CD4-positive, alpha-beta T cell treated with Interleukin-15 for 1 hour (primary cell): ENCODE data around the gene PROCA1.
"Not testable (repeated sequence)": the region's sequence is repeated elsewhere in the genome, so short reads cannot be mapped to it uniquely, and the experiment has no call there.

ENCODE experiments used
- DNase-seq: peaks from one replicate; pipeline ENCODE4 v3.0.0-alpha.2; 2020

PROCA1 gene

GRCh38 chr17:28724500-28725165 lies 12.9 kb upstream of the PROCA1 start:
- DNase-seq: no peak

DNA sequence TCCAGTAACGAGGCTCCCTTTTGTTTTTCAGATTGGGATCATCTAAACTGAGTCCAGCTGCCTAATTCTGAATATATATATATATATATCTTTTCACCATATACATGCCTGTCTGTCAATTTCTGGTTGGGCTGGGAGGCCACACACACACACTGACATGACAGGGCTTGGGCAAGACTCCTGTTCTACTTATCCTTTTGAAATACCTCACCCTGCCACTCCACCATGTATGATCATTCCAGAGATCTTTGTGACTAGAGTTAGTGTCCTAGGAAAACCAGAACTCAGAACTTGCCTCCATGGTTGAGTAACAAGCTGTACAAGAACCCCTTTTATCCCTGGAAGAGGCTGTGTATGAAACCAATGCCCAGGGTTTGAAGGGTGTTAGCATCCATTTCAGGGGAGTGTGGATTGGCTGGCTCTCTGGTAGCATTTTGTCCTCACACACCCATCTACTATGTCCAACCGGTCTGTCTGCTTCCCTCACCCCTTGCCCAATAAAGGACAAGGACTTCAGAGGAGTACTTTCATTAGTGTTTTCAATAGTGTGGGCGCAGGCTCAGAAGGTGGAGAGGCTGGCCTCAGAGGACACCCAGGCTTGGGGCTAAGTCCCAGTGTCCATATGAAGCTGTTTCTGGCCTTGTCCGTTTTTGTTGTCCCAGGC lies 12.3 kb upstream of the PROCA1 start:
- DNase-seq: not testable (repeated sequence)

- DNase-seq: no peak
Observed at GRCh38 chr17:28723159-28723835, 11.6 kb upstream of the PROCA1 start.

- no peak for DNase-seq
Observed at GRCh38 chr17:28722417-28723158, 10.9 kb upstream of the PROCA1 start.

- DNase-seq: not testable (repeated sequence)
Observed at GRCh38 chr17:28720997-28721329, 9.3 kb upstream of the PROCA1 start.

DNA sequence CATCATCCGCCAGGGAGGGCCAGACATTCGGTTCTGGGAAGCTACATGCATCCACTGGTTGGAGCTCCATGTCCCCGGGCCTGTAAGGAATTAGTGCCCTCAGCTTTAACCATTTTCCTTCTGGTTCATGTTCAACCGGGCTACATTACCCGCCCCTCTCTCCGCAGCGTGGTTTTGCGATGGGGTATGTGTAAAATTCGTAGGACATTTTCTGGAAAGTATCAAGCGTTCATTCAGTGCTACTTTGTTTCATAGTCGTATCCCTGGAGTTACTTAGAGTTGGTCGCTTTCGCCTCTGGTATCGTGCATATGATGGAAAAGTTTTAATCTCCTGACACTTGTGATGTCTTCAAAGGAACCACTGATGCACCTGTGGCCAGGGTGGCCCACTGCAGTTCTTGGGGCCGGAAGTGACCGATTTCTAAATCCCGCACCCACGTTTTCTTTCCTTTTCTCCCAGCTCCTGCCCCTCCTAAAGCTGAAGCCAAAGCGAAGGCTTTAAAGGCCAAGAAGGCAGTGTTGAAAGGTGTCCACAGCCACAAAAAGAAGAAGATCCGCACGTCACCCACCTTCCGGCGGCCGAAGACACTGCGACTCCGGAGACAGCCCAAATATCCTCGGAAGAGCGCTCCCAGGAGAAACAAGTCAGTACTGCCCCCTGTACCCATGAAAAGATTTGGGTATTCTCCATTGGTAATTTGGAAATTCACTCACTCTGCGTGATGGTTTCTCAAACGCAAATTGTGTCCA lies 8.7 kb upstream of the PROCA1 start:
- no peak for DNase-seq

DNA sequence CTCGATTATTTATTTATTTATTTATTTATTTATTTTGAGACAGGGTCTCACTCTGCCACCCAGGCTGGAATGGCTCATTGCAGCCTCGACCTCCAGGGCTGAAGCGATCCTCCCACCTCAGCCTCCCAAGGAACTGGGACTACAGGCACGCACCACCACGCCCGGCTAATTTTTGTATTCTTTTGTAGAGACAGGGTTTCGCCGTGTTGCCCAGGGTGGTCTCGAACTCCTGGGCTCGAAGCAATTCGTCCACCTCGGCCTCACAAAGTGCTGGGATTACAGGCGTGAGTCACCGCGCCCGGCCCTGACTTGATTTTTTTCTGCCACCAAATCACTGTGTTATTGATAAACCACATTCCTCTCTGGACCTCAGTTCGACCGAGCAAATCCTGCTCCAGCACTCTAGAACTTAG lies 7.3 kb upstream of the PROCA1 start:
- DNase-seq: no peak

GRCh38 chr17:28718333-28719020 lies 6.8 kb upstream of the PROCA1 start:
- no peak for DNase-seq

DNA sequence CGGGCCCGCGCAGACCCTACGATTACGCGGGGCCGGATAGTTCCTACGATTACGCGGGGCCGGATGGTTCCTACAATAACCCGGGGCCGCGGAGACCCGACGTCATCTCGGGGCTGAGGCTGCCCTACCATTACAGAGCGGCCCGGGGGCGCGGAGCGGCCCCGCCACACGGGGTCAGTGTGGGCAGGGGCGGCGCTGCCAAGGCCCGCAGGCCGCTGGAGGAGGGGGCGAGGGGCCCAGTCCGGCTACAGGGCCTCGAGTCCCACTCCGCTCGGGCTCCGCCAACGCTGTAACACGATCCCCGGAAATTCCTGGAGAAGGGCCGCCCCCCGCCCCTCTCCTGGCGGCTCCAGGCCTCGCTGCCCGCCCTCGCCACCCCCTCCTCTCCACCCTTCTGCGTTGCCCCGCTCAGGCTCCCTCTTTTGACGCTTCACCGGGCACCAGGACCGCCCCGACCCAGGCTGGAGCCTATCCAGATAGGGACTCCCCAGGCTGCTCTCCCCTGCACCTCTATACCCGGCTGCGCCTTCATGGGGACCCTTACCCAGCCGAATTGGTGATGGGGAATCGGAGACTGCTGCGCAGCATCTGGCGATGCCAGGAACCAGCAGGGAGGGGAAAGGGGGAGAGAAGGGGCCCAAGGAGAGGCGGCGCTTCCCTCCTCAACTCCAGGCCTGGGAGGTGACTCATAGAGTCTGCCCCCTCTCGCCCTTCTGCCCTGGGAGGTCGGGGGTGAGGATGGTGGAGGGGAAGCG lies 6.1 kb upstream of the PROCA1 start, which contains the start of gene RAB34:
RAB34 (minus strand) TSS at position 291 of the 755 bp plus-strand sequence. CDS start 602 bp downstream, outside the sequence.
- peak; percentile 46 for DNase-seq

- no peak for DNase-seq
Observed at GRCh38 chr17:28716740-28717577, 5.3 kb upstream of the PROCA1 start.

- DNase-seq: no peak
Observed at GRCh38 chr17:28715217-28715616, 3.5 kb upstream of the PROCA1 start.

DNA sequence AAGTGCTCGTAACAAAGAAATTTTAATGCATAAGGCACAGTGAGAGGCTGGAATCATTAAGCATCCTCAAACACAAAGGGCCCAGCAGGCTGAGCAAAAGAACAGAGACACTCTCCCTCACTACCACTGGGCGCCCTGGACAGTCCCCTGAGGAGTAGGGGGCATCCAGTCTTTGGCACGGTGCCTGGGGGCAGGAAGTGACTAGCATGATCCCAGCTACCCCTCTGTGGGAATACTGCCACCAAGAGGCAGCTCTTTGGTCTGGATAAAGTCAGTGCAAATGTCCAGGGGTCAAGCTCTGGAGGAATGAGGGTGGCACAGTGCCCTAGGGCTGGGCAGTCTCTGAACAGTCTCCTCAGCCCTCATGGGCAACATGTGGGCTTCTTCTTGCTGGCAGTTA lies 2.6 kb upstream of the PROCA1 start:
- no peak for DNase-seq

DNA sequence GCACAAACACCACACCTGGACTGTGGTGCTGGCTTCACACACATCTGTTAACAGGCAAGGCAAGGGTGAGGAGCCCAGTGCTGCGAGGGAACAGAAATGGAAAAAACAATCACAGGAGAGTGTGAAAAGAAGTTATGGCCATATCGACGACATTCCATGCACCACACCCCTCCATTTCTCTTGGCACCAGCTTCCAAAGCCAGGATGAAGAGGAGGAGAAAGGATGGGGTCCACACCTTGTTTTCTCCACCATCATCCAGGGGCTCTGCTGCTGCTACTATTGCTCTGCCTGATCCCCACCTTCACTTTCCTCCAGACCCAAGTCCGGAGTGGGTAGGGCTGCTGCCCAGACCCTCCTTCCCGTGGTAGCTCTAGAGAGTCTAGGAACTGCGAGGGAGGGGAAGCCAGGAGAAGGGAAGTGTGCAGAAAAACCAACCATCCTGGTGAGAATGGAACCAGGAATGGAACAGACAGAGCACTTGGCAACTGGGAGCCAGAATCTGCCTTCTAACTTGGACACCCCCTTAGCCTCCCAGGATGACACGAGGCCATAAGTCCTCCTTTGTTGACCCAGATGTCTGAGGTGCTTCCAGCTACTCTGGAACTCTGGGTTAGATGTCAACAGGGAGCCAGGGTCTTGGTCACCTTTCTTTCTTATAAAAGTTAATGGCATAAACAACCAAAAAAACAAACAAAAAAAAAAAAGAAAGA lies 1.2 kb upstream of the PROCA1 start:
- DNase-seq: no peak

- peak; percentile 80 for DNase-seq
Observed at GRCh38 chr17:28712032-28712704, 480 bp upstream of the PROCA1 start.

DNA sequence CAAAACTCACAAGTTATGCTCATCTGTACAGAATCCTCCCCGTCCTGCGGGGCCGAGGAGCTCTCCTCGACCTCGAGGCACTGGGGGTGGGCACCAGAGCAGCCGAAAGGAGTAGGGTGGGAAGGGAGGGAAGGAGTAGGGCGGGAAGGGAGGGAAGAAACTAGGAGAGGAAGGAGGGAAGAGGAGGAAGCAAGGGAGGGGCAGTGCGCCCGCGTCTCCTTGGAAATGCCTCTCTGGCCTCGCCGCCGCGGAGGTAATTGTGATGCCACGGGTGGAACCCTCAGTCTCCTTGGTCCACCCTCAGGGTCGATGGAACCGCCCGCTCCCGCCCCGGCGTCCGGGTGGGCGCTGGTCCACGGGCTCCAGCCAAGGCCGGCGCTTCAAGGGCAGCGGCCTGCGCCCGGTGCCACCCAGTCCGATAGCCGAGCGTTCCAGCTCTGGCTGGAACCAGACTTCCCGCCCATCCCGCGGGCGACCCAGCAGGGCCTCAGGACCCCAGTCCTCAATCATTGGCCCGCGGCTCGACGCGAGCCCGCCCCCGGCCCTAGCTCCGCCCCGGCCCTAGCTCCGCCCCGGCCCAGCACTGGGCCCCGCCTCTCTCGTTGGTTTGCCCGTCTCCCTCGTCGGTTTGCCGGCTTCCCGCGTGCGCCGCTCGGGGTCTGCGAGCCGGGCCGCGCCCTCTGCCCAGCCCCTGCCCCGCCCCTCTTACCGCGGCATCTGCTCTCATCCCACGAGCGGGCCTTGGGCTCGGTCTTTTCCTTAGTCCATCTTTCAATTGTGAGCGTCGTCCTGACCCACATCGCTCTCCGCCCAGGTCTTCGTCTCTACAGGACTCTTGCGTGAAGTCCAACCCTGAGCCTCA lies 596 bp downstream of the PROCA1 start:
- peak; percentile 90 for DNase-seq

GRCh38 chr17:28707339-28707720 lies 4.4 kb downstream of the PROCA1 start:
- no peak for DNase-seq

- no peak for DNase-seq
Observed at GRCh38 chr17:28706471-28707338, 5.0 kb downstream of the PROCA1 start.
